Measurements from ENCODE around the gene FBXO28.

Gene FBXO28

GRCh38 chr1:224096773-224097172 lies 17.1 kb upstream of the FBXO28 start:
- no peak for DNase-seq

GRCh38 chr1:224098007-224098406 lies 15.9 kb upstream of the FBXO28 start:
- no peak for DNase-seq

- DNase-seq, result no peak
Measured at GRCh38 chr1:224106568-224107281, 7.2 kb upstream of the FBXO28 start.

- no peak for DNase-seq
Measured at GRCh38 chr1:224107282-224107625, 6.7 kb upstream of the FBXO28 start.

- no peak for DNase-seq
Measured at GRCh38 chr1:224108991-224109390, 4.9 kb upstream of the FBXO28 start.

GRCh38 chr1:224109981-224110380 lies 3.9 kb upstream of the FBXO28 start:
- DNase-seq, result no peak

- DNase-seq, result no peak
Measured at GRCh38 chr1:224113005-224113404, 906 bp upstream of the FBXO28 start.

- DNase-seq, result no peak
Measured at GRCh38 chr1:224113545-224113917, 380 bp upstream of the FBXO28 start.

- no peak for DNase-seq
Measured at GRCh38 chr1:224114787-224115175, 870 bp downstream of the FBXO28 start.

- DNase-seq, result no peak
Measured at GRCh38 chr1:224116131-224116530, 2.2 kb downstream of the FBXO28 start.

GRCh38 chr1:224118688-224119087 lies 4.8 kb downstream of the FBXO28 start:
- DNase-seq, result no peak

- no peak for DNase-seq
Measured at GRCh38 chr1:224123136-224123535, 9.2 kb downstream of the FBXO28 start.

- DNase-seq, result no peak
Measured at GRCh38 chr1:224124220-224124619, 10.3 kb downstream of the FBXO28 start.

- DNase-seq, result no peak
Measured at GRCh38 chr1:224127925-224128819, 14.3 kb downstream of the FBXO28 start.

- DNase-seq, result no peak
Measured at GRCh38 chr1:224131253-224131652, 17.3 kb downstream of the FBXO28 start.

- DNase-seq, result no peak
Measured at GRCh38 chr1:224132901-224133300, 19.0 kb downstream of the FBXO28 start.

GRCh38 chr1:224133741-224134299 lies 19.9 kb downstream of the FBXO28 start:
- DNase-seq, result no peak

- DNase-seq, result no peak
Measured at GRCh38 chr1:224137518-224137917, 23.6 kb downstream of the FBXO28 start.

- DNase-seq, result no peak
Measured at GRCh38 chr1:224138198-224138597, 24.3 kb downstream of the FBXO28 start.

- DNase-seq, result no peak
Measured at GRCh38 chr1:224141693-224142092, 27.8 kb downstream of the FBXO28 start.

GRCh38 chr1:224149709-224150108 lies 35.8 kb downstream of the FBXO28 start:
- no peak for DNase-seq

GRCh38 chr1:224151117-224151516 lies 37.2 kb downstream of the FBXO28 start:
- DNase-seq, result no peak

GRCh38 chr1:224157316-224157715 lies 43.4 kb downstream of the FBXO28 start:
- no peak for DNase-seq

GRCh38 chr1:224159541-224159940 lies 45.6 kb downstream of the FBXO28 start:
- no peak for DNase-seq

Data from activated CD8-positive, alpha-beta memory T cell treated with anti-CD3 and anti-CD28 coated beads, Interleukin-2, amount 50 U/mL, for 4 hours (primary cell).